ENCODE data around the gene NSUN3.
"Not testable (repeated sequence)": the region's sequence is repeated elsewhere in the genome, so short reads cannot be mapped to it uniquely, and the experiment has no call there.

The NSUN3 gene

DNA sequence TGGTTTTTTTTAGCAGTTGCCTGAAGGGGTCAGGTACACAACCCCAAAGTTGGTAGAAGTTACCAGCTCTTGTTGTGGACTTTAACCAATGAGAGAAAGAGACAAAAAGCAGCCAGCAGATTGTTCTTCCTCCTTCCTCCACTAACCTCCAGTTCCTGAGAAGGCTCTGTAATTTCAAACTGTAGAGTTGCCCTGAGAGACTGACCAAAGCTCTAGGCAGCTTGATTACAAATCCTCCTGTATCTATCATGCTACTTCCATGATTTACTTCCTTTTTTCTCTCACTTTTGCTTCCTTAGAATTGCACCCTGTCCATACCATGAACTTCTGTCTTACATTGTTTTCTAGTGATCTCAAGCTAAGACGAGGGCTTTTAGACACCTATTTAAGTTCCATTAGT, 29.2 kb downstream of the NSUN3 start:
- TF ChIP-seq, protein P1, sequence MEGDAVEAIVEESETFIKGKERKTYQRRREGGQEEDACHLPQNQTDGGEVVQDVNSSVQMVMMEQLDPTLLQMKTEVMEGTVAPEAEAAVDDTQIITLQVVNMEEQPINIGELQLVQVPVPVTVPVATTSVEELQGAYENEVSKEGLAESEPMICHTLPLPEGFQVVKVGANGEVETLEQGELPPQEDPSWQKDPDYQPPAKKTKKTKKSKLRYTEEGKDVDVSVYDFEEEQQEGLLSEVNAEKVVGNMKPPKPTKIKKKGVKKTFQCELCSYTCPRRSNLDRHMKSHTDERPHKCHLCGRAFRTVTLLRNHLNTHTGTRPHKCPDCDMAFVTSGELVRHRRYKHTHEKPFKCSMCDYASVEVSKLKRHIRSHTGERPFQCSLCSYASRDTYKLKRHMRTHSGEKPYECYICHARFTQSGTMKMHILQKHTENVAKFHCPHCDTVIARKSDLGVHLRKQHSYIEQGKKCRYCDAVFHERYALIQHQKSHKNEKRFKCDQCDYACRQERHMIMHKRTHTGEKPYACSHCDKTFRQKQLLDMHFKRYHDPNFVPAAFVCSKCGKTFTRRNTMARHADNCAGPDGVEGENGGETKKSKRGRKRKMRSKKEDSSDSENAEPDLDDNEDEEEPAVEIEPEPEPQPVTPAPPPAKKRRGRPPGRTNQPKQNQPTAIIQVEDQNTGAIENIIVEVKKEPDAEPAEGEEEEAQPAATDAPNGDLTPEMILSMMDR (conservative IDR thresholded peaks at IDR 0.05): no peak
- H3K27ac ChIP-seq: no peak overlapping the region

DNA sequence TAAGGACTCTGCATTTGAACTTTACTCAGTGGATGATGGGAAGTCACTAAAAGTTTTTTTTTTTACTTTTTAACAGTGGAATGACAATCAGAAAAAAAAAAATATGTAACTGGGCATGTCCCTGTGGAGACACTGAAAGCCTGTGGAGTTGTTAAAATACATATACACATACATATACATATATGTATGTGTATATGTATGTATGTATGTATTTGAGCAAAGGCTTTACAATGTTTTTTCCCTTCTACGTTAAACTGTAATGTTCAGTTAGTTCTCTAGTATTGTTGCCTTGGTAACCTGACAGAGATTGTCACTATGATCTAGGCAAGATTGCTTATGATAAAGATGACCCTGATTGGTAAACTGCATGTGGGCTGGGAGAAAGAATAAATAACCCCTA, 30.3 kb downstream of the NSUN3 start:
- no peak overlapping the region for H3K27ac ChIP-seq
- TF ChIP-seq, protein P1 (conservative IDR thresholded peaks at IDR 0.05): no peak

DNA sequence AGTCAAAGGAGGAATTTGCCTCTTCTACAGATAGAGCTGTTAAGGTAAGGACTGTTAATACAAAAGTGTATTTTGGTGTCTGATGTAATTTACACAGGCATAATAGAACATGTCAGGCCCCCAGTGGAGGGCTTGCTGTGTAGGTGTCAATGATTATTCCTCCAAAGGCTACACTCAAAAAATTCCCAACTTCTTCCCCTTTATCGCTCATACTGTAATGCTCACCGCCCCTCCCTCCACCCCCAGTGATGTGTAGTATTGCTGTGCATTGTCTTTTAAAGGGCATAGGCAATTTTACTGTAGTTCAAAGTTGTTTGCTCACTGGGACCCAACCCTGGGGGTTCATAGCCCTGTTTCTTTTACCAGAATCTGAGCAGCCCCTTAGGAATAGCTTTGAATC, 32.2 kb downstream of the NSUN3 start:
- no peak overlapping the region for H3K27ac ChIP-seq
- TF ChIP-seq, protein P1 (conservative IDR thresholded peaks at IDR 0.05): no peak

DNA sequence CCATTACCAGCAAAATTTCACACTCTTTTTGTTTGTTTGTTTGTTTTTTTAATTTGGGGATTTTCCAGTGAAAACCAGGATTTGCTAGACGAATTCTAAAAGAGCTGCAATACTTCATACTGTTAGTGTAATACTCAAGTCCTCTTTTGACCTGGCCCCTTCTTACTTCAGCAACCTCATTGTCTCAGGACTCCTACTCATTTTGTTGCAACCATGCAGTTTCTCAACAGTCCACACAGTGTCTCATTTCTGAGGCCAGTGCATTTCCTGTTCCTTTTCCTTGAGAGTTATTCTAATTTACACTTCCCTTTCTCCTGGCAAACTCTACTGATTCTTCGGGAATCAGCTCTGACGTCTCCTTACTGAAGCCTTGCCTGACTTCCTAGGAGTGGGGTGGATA, 35.6 kb downstream of the NSUN3 start:
- H3K27ac ChIP-seq: no peak overlapping the region
- TF ChIP-seq, protein P1 (conservative IDR thresholded peaks at IDR 0.05): no peak

DNA sequence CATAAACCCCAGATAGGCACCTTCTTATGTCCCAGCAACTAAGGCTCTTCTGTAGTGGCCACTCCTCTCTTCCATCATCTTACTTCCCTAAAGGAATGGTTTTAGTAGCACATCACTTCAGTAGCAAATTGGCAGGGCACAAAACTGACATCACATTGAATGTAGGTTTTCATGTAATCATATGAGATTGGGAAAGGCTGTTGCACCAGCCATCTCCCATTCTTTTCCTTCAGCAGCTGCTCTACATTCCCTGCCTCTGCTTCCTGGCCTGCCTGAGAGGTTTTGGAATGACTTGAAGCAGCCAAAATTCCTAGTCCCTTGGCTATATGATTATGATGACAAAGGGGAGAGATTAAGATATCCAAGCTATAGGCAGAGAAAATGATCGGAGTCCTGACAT, 36.5 kb downstream of the NSUN3 start:
- H3K27ac ChIP-seq: no peak overlapping the region
- TF ChIP-seq, protein P1 (conservative IDR thresholded peaks at IDR 0.05): no peak

DNA sequence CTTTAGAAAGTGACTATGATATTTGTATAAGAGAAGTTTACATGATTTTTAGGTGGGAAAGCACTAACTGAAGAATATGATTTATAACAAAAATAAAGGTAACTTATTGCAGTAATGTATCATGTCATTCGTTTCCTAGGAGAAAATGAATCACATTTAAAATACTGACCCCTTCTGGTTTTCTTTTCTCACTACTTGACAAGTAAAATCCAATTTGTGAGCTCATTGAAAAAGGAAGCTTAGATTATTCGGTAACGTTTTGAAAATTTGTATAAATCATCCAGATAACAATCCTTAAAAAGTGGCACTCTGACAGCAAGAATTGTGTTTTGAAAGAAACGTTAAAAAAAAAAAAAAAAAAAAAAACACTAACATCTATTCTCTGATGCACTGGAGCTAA, 39.0 kb downstream of the NSUN3 start:
- H3K27ac ChIP-seq: no peak overlapping the region
- TF ChIP-seq, protein P1 (conservative IDR thresholded peaks at IDR 0.05): peak; percentile 26

DNA sequence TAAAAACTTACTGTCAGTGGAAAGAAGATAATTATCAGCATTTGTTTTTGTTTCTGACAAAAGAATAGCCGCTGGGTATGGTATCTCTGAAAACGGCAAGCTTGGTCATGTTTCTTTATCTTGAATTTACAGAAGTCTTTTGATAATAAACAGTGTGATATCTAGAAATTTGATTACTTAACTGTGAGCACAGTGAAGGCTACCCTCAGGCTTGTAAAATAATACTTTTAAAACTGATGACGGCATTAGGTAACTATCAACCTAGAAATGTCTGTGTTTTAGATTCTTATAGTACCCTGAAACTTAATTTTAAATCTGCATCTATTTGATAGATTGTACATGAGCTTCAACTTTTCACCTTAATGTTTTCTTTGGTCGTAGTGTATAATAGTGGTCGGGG, 43.4 kb downstream of the NSUN3 start:
- TF ChIP-seq, protein P1 (conservative IDR thresholded peaks at IDR 0.05): no peak
- no peak overlapping the region for H3K27ac ChIP-seq

DNA sequence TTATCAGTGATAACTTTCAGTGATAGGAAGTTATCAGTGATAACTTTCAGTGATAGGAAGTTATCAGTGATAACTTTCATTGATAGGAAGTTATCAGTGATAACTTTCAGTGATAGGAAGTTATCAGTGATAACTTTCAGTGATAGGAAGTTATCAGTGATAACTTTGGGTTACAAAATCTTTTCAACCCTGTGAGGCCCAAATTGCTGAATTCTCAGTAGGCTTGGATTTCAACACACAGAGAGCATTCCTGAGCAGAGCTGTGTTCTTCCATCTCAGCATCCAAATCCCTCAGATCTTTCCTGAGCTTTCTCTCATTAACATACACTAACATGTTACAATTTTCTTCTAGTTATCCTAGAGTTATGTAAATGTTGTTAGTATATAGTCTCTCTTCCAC, 47.4 kb downstream of the NSUN3 start:
- not testable (repeated sequence) for H3K27ac ChIP-seq
